Body of pancreas (tissue), 4 donors: ENCODE data around the gene RAX2.

ENCODE experiments used
- POLR2A ChIP-seq, 3 donors: fragments of 450-650 bp; IDR thresholded peaks; one replicate each; pipeline ENCODE4 v1.6.1; 2016; ENCODE audit warnings: antibody characterized with exemption in 3 of 3, mild to moderate bottlenecking in 2 of 3
- TF ChIP-seq, protein P1 (sequence below), 7 experiments: fragments of 450-650 bp in 4 of 7; fragments of 200-600 bp in 3 of 7; sonication (generic) in 3 of 7; IDR thresholded peaks; one replicate each; pipeline ENCODE4 v1.5.1; 2016 to 2019; ENCODE audit warnings: antibody characterized with exemption in 7 of 7

GRCh38 chr19:3723110-3723488, 48.9 kb downstream of the RAX2 start:
- TF ChIP-seq, protein P1, sequence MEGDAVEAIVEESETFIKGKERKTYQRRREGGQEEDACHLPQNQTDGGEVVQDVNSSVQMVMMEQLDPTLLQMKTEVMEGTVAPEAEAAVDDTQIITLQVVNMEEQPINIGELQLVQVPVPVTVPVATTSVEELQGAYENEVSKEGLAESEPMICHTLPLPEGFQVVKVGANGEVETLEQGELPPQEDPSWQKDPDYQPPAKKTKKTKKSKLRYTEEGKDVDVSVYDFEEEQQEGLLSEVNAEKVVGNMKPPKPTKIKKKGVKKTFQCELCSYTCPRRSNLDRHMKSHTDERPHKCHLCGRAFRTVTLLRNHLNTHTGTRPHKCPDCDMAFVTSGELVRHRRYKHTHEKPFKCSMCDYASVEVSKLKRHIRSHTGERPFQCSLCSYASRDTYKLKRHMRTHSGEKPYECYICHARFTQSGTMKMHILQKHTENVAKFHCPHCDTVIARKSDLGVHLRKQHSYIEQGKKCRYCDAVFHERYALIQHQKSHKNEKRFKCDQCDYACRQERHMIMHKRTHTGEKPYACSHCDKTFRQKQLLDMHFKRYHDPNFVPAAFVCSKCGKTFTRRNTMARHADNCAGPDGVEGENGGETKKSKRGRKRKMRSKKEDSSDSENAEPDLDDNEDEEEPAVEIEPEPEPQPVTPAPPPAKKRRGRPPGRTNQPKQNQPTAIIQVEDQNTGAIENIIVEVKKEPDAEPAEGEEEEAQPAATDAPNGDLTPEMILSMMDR (IDR thresholded peaks at IDR 0.05): no peak
- TF ChIP-seq POLR2A (IDR thresholded peaks at IDR 0.05): no peak
